Ascending aorta (tissue), 2 donors: ENCODE results near the gene ZNF587B. TPM values are rescaled to one million over a fixed set of nuclear protein-coding genes. Genes with fewer than 3 reads are reported as not detected.
"Not testable (repeated sequence)": the region's sequence is repeated elsewhere in the genome, so short reads cannot be mapped to it uniquely, and the experiment has no call there.

Experiments used
- DNase-seq, 2 donors: peaks; one replicate each; pipeline ENCODE4 v3.0.0-alpha.2; 2019; ENCODE audit warnings: low spot score in 2 of 2
- H3K27ac ChIP-seq, 2 donors: fragments of 200-600 bp; sonication (generic); one replicate each; pipeline ENCODE4 v1.5.1; 2016 to 2017; ENCODE audit warnings: mild to moderate bottlenecking in 1 of 2
- H3K27me3 ChIP-seq: fragments of 200-600 bp; sonication (generic); one replicate; pipeline ENCODE4 v1.5.1; 2017
- H3K36me3 ChIP-seq, 2 donors: fragments of 200-600 bp; sonication (generic); one replicate each; pipeline ENCODE4 v1.5.1; 2016
- H3K4me1 ChIP-seq, 2 donors: fragments of 200-600 bp; sonication (generic); one replicate each; pipeline ENCODE4 v1.5.1; 2016 to 2017; ENCODE audit warnings: mild to moderate bottlenecking in 1 of 2
- H3K4me3 ChIP-seq, 2 donors: fragments of 200-600 bp; sonication (generic); one replicate each; pipeline ENCODE4 v1.5.1; 2016 to 2017; ENCODE audit warnings: mild to moderate bottlenecking in 1 of 2
- H3K9me3 ChIP-seq, 2 donors: fragments of 200-600 bp; sonication (generic); one replicate each; pipeline ENCODE4 v1.5.1; 2016
- CTCF ChIP-seq, 3 experiments: fragments of 200-600 bp in 2 of 3; fragments of 450-650 bp in 1 of 3; sonication (generic) in 2 of 3; IDR thresholded peaks; one replicate each; pipeline ENCODE4 v1.5.1; 2016 to 2019; ENCODE audit warnings: antibody characterized with exemption in 3 of 3, mild to moderate bottlenecking in 1 of 3, moderate library complexity in 1 of 3
- intact Hi-C: fragments of 100-400 bp; cut with DNase I; formaldehyde crosslinking; loops from one replicate; pipeline ENCODE4 v1.15.1; 2023
- total RNA-seq: library from RNA; depleted of rRNA; stranded (reverse); fragments of >200 nt; gene quantifications from one replicate; pipeline ENCODE4 v1.1.0, GENCODE V29; 2016

The ZNF587B gene
- total RNA-seq, 1 donor from 2014 or later = 7.8 TPM

- no peak within 1 kb of the TSS for H3K27ac ChIP-seq
Measured at GRCh38 chr19:57888560-57889231, 58.6 kb downstream of the ZNF587B start, which contains the start of gene ZNF814. ZNF814 (minus strand) TSS chr19:57889037; CDS start chr19:57888802, 235 bp downstream.

GRCh38 chr19:57890706-57891105 is 60.6 kb downstream of the ZNF587B start:
- H3K27ac ChIP-seq, H3K27me3 ChIP-seq, H3K4me1 ChIP-seq, DNase-seq, H3K4me3 ChIP-seq, intact Hi-C loops, H3K36me3 ChIP-seq: not testable (repeated sequence)
- H3K9me3 ChIP-seq = peaks cover 11 to 68% of the 10 kb centered on the region in 2 donors

More at GRCh38 chr19:57888560-57889231, 58.6 kb downstream of the ZNF587B start, which contains the start of gene ZNF814:
- H3K4me3 ChIP-seq = peak within 1 kb of the TSS; percentile 44 to 63
- H3K36me3 ChIP-seq = no peaks in the 10 kb centered on the region
- no peaks in the 10 kb centered on the region for H3K4me1 ChIP-seq
- DNase-seq = peak; percentile 31 to 84
- intact Hi-C loops = no loop called here
- H3K27me3 ChIP-seq = no peaks in the 10 kb centered on the region
- peak in 1 of 3 experiments; percentile 9 for TF ChIP-seq CTCF (IDR thresholded peaks at IDR 0.05)
- peaks cover 22 to 67% of the 10 kb centered on the region in 2 donors for H3K9me3 ChIP-seq

Other genes starting within 250 kb of the ZNF587B start
- 0.53 TPM for gene ZIK1, start 246.2 kb upstream of the ZNF587B start, total RNA-seq
- gene ZNF530, start 230.4 kb upstream of the ZNF587B start, total RNA-seq = 2.6 TPM
- gene ZNF134, start 216.1 kb upstream of the ZNF587B start, total RNA-seq = 1.7 TPM
- 9.9 TPM for gene ZNF211, start 197.1 kb upstream of the ZNF587B start, total RNA-seq
- not detected for gene ZSCAN4, start 161.4 kb upstream of the ZNF587B start, total RNA-seq
- 35.4 TPM for gene ZNF551, start 148.3 kb upstream of the ZNF587B start, total RNA-seq
- 0.11 TPM for gene ZNF154, start 121.1 kb upstream of the ZNF587B start, total RNA-seq
- gene ZNF671, start 102.7 kb upstream of the ZNF587B start, total RNA-seq = 2.4 TPM
- 1.9 TPM for gene ZNF776, start 83.5 kb upstream of the ZNF587B start, total RNA-seq
- 1.4 TPM for gene ZNF586, start 60.6 kb upstream of the ZNF587B start, total RNA-seq
- 6.9 TPM for gene ZNF552, start 15.4 kb upstream of the ZNF587B start, total RNA-seq
- 12.9 TPM for gene ZNF587, start 19.6 kb downstream of the ZNF587B start, total RNA-seq
- 1.8 TPM for gene ZNF814, start 58.7 kb downstream of the ZNF587B start, total RNA-seq
- 2.3 TPM for gene ZNF417, start 86.3 kb downstream of the ZNF587B start, total RNA-seq
- gene ZNF418, start 105.1 kb downstream of the ZNF587B start, total RNA-seq = 0.21 TPM
- gene ZNF256, start 117.4 kb downstream of the ZNF587B start, total RNA-seq = 3.8 TPM
- gene C19orf18, start 144.2 kb downstream of the ZNF587B start, total RNA-seq = not detected
- 1.5 TPM for gene ZNF606, start 172.5 kb downstream of the ZNF587B start, total RNA-seq
- not detected for gene ZSCAN1, start 203.7 kb downstream of the ZNF587B start, total RNA-seq
- gene ZNF135, start 229.0 kb downstream of the ZNF587B start, total RNA-seq = 3.7 TPM